A549 (cell line): ENCODE results near the gene SRGAP3.

Experiments used
- ATOH8 ChIP-seq: fragments of 250-450 bp; sonication (Bioruptor Pico); IDR thresholded peaks from 2 replicates; pipeline ENCODE4 v1.5.0; 2020; ENCODE audit warnings: low read depth, mild to moderate bottlenecking, moderate library complexity
- CTCF ChIP-seq: fragments of >200 bp; sonication (Bioruptor Twin); formaldehyde crosslinking; IDR thresholded peaks from 3 replicates; pipeline ENCODE4 v1.5.1; 2016
- MAX ChIP-seq: IDR thresholded peaks from 2 replicates; pipeline ENCODE4 v1.6.1; 2012
- MYC ChIP-seq: IDR thresholded peaks from 2 replicates; pipeline ENCODE4 v1.6.1; 2012; ENCODE audit warnings: mild to moderate bottlenecking, inconsistent platforms, low read length, improper control_type of control experiment, borderline replicate concordance

DNA sequence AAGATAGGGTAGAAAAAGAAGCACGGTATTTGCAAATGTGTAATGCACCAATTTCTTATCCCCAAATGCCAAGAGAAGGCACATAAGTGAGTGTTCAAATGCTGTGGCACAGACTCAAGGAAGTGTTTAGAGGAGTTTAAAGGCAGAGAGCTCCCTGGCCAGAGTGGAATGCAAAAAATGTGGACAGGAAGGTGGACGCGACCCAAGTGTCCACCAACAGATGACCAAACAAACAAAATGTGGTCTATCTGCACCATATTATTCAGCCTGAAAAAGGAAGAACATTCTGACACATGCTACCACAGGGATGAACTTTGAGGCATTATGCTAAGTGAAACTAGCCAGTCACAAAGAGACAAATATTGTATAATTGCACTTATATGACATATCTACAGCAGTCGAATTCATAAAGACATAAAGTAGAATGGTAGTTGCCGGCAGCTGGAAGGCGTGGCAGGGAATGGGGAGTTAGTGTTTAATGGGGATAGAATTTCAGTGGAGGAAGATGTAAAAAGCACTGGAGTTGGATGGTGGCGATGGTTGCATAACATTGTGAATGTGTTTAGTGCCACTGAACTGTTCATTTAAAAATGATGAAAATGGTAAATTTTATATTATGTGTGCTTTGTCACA is 126.6 kb downstream of the SRGAP3 start:
- no peak for TF ChIP-seq ATOH8
- TF ChIP-seq MYC: no peak
- no peak for TF ChIP-seq CTCF
- no peak for TF ChIP-seq MAX
